ENCODE data around the gene PSMB2. TPM values are rescaled to one million over a fixed set of nuclear protein-coding genes. Genes with fewer than 3 reads are reported as not detected.
A peak's percentile ranks its signal among the peaks of the same experiment; 100 is the strongest.

PSMB2 gene
- total and polyA plus RNA-seq, 2 donors: 32.8 to 62.0 TPM

GRCh38 chr1:35656863-35657232, 15.5 kb upstream of the PSMB2 start:
- Histone ChIP-seq H3K4me3 (ENCODE audit: low read length in 2 of 2) (no peak overlapping the region), H3K36me3 (ENCODE audit: control insufficient read depth in 2 of 2, insufficient read depth in 2 of 2, low read length in 1 of 2) (no peaks in the 10 kb centered on the region), H3K27me3 (ENCODE audit: control insufficient read depth in 2 of 2, insufficient read depth in 1 of 2, low read length in 1 of 2) (no peaks in the 10 kb centered on the region), H3K27ac (ENCODE audit: low read depth in 1 of 2, low read length in 1 of 2) (no peak overlapping the region), H3K9me3 (ENCODE audit: control insufficient read depth in 2 of 2, insufficient read depth in 1 of 2, low read length in 1 of 2) (no peaks in the 10 kb centered on the region), H3K4me1 (ENCODE audit: control insufficient read depth in 2 of 2, insufficient read depth in 2 of 2, low read length in 2 of 2) (no peaks in the 10 kb centered on the region)
- DNase-seq (ENCODE audit: low read depth in 6 of 9, low spot score in 9 of 9): no peak
- 95% methylated on average over 4 of the region's 4 CpGs for WGBS

- 91% methylated on average over 5 of the region's 5 CpGs for WGBS
- Histone ChIP-seq H3K4me1 (ENCODE audit: control insufficient read depth in 2 of 2, insufficient read depth in 2 of 2, low read length in 2 of 2) (no peaks in the 10 kb centered on the region), H3K27ac (ENCODE audit: low read depth in 1 of 2, low read length in 1 of 2) (no peak overlapping the region), H3K4me3 (ENCODE audit: low read length in 2 of 2) (no peak overlapping the region), H3K27me3 (ENCODE audit: control insufficient read depth in 2 of 2, insufficient read depth in 1 of 2, low read length in 1 of 2) (no peaks in the 10 kb centered on the region), H3K36me3 (ENCODE audit: control insufficient read depth in 2 of 2, insufficient read depth in 2 of 2, low read length in 1 of 2) (no peaks in the 10 kb centered on the region), H3K9me3 (ENCODE audit: control insufficient read depth in 2 of 2, insufficient read depth in 1 of 2, low read length in 1 of 2) (no peaks in the 10 kb centered on the region)
- no peak for DNase-seq (ENCODE audit: low read depth in 6 of 9, low spot score in 9 of 9)
Observed at GRCh38 chr1:35656148-35656862, 15.0 kb upstream of the PSMB2 start.

- DNase-seq (ENCODE audit: low read depth in 6 of 9, low spot score in 9 of 9): no peak
- H3K4me3 ChIP-seq (ENCODE audit: low read length in 2 of 2): no peak overlapping the region
- H3K27ac ChIP-seq (ENCODE audit: low read depth in 1 of 2, low read length in 1 of 2): no peak overlapping the region
- no peaks in the 10 kb centered on the region for H3K4me1 ChIP-seq (ENCODE audit: control insufficient read depth in 2 of 2, insufficient read depth in 2 of 2, low read length in 2 of 2)
- no peaks in the 10 kb centered on the region for H3K27me3 ChIP-seq (ENCODE audit: control insufficient read depth in 2 of 2, insufficient read depth in 1 of 2, low read length in 1 of 2)
- no peaks in the 10 kb centered on the region for H3K36me3 ChIP-seq (ENCODE audit: control insufficient read depth in 2 of 2, insufficient read depth in 2 of 2, low read length in 1 of 2)
- WGBS: 52% methylated on average over 1 of the region's 1 CpG
- no peaks in the 10 kb centered on the region for H3K9me3 ChIP-seq (ENCODE audit: control insufficient read depth in 2 of 2, insufficient read depth in 1 of 2, low read length in 1 of 2)
Observed at GRCh38 chr1:35655196-35655595, 13.9 kb upstream of the PSMB2 start.

- Histone ChIP-seq H3K27me3 (ENCODE audit: control insufficient read depth in 2 of 2, insufficient read depth in 1 of 2, low read length in 1 of 2) (peaks cover 1 to 14% of the 10 kb centered on the region in 2 donors), H3K27ac (ENCODE audit: low read depth in 1 of 2, low read length in 1 of 2) (no peak overlapping the region), H3K9me3 (ENCODE audit: control insufficient read depth in 2 of 2, insufficient read depth in 1 of 2, low read length in 1 of 2) (no peaks in the 10 kb centered on the region), H3K4me1 (ENCODE audit: control insufficient read depth in 2 of 2, insufficient read depth in 2 of 2, low read length in 2 of 2) (no peaks in the 10 kb centered on the region), H3K36me3 (ENCODE audit: control insufficient read depth in 2 of 2, insufficient read depth in 2 of 2, low read length in 1 of 2) (no peaks in the 10 kb centered on the region), H3K4me3 (ENCODE audit: low read length in 2 of 2) (no peak overlapping the region)
- 75% methylated on average over 3 of the region's 3 CpGs for WGBS
- no peak for DNase-seq (ENCODE audit: low read depth in 6 of 9, low spot score in 9 of 9)
Observed at GRCh38 chr1:35650416-35650815, 9.1 kb upstream of the PSMB2 start.

- DNase-seq (ENCODE audit: low read depth in 6 of 9, low spot score in 9 of 9): no peak
- no peaks in the 10 kb centered on the region for H3K9me3 ChIP-seq (ENCODE audit: control insufficient read depth in 2 of 2, insufficient read depth in 1 of 2, low read length in 1 of 2)
- WGBS: 11% methylated on average over 3 of the region's 3 CpGs
- no peaks in the 10 kb centered on the region for H3K36me3 ChIP-seq (ENCODE audit: control insufficient read depth in 2 of 2, insufficient read depth in 2 of 2, low read length in 1 of 2)
- no peaks in the 10 kb centered on the region for H3K4me1 ChIP-seq (ENCODE audit: control insufficient read depth in 2 of 2, insufficient read depth in 2 of 2, low read length in 2 of 2)
- no peak overlapping the region for H3K4me3 ChIP-seq (ENCODE audit: low read length in 2 of 2)
- H3K27ac ChIP-seq (ENCODE audit: low read depth in 1 of 2, low read length in 1 of 2): no peak overlapping the region
- peaks cover 13 to 29% of the 10 kb centered on the region in 2 donors for H3K27me3 ChIP-seq (ENCODE audit: control insufficient read depth in 2 of 2, insufficient read depth in 1 of 2, low read length in 1 of 2)
Observed at GRCh38 chr1:35646043-35646442, 4.7 kb upstream of the PSMB2 start.

GRCh38 chr1:35644204-35644603, 2.9 kb upstream of the PSMB2 start:
- no peaks in the 10 kb centered on the region for H3K36me3 ChIP-seq (ENCODE audit: control insufficient read depth in 2 of 2, insufficient read depth in 2 of 2, low read length in 1 of 2)

GRCh38 chr1:35642471-35642955, 1.2 kb upstream of the PSMB2 start:
- whole genome bisulfite sequencing: 43% methylated on average over 14 of the region's 14 CpGs
- no peak overlapping the region for H3K27ac ChIP-seq (ENCODE audit: low read depth in 1 of 2, low read length in 1 of 2)
- peaks cover 13 to 29% of the 10 kb centered on the region in 2 donors for H3K27me3 ChIP-seq (ENCODE audit: control insufficient read depth in 2 of 2, insufficient read depth in 1 of 2, low read length in 1 of 2)
- H3K4me3 ChIP-seq (ENCODE audit: low read length in 2 of 2): peak overlapping the region; percentile 81 to 91
- no peaks in the 10 kb centered on the region for H3K36me3 ChIP-seq (ENCODE audit: control insufficient read depth in 2 of 2, insufficient read depth in 2 of 2, low read length in 1 of 2)
- no peaks in the 10 kb centered on the region for H3K9me3 ChIP-seq (ENCODE audit: control insufficient read depth in 2 of 2, insufficient read depth in 1 of 2, low read length in 1 of 2)
- H3K4me1 ChIP-seq (ENCODE audit: control insufficient read depth in 2 of 2, insufficient read depth in 2 of 2, low read length in 2 of 2): peaks cover 3 to 7% of the 10 kb centered on the region in 2 donors
- no peak for DNase-seq (ENCODE audit: low read depth in 6 of 9, low spot score in 9 of 9)

More at GRCh38 chr1:35644204-35644603, 2.9 kb upstream of the PSMB2 start:
- H3K9me3 ChIP-seq (ENCODE audit: control insufficient read depth in 2 of 2, insufficient read depth in 1 of 2, low read length in 1 of 2): no peaks in the 10 kb centered on the region
- no peak overlapping the region for H3K27ac ChIP-seq (ENCODE audit: low read depth in 1 of 2, low read length in 1 of 2)
- WGBS: 73% methylated on average over 2 of the region's 2 CpGs
- DNase-seq (ENCODE audit: low read depth in 6 of 9, low spot score in 9 of 9): no peak
- peaks cover 3 to 7% of the 10 kb centered on the region in 2 donors for H3K4me1 ChIP-seq (ENCODE audit: control insufficient read depth in 2 of 2, insufficient read depth in 2 of 2, low read length in 2 of 2)
- H3K27me3 ChIP-seq (ENCODE audit: control insufficient read depth in 2 of 2, insufficient read depth in 1 of 2, low read length in 1 of 2): peaks cover 13 to 29% of the 10 kb centered on the region in 2 donors
- H3K4me3 ChIP-seq (ENCODE audit: low read length in 2 of 2): no peak overlapping the region

- 22% methylated on average over 29 of the region's 29 CpGs for WGBS
- peak overlapping the region; percentile 81 to 91 for H3K4me3 ChIP-seq (ENCODE audit: low read length in 2 of 2)
- no peak for DNase-seq (ENCODE audit: low read depth in 6 of 9, low spot score in 9 of 9)
- H3K27me3 ChIP-seq (ENCODE audit: control insufficient read depth in 2 of 2, insufficient read depth in 1 of 2, low read length in 1 of 2): peaks cover 13 to 16% of the 10 kb centered on the region in 2 donors
- peaks cover 3 to 7% of the 10 kb centered on the region in 2 donors for H3K4me1 ChIP-seq (ENCODE audit: control insufficient read depth in 2 of 2, insufficient read depth in 2 of 2, low read length in 2 of 2)
- H3K36me3 ChIP-seq (ENCODE audit: control insufficient read depth in 2 of 2, insufficient read depth in 2 of 2, low read length in 1 of 2): peaks cover 0 to 5% of the 10 kb centered on the region in 2 donors
- peak overlapping the region; percentile 76 to 89 for H3K27ac ChIP-seq (ENCODE audit: low read depth in 1 of 2, low read length in 1 of 2)
- no peaks in the 10 kb centered on the region for H3K9me3 ChIP-seq (ENCODE audit: control insufficient read depth in 2 of 2, insufficient read depth in 1 of 2, low read length in 1 of 2)
Observed at GRCh38 chr1:35640380-35641232, 720 bp downstream of the PSMB2 start.

- peak; percentile 9 to 65 (median 43) for DNase-seq (ENCODE audit: low read depth in 6 of 9, low spot score in 9 of 9)
- Histone ChIP-seq H3K27ac (ENCODE audit: low read depth in 1 of 2, low read length in 1 of 2) (peak overlapping the region in 1 of 2 donors; percentile 39), H3K9me3 (ENCODE audit: control insufficient read depth in 2 of 2, insufficient read depth in 1 of 2, low read length in 1 of 2) (no peaks in the 10 kb centered on the region), H3K4me1 (ENCODE audit: control insufficient read depth in 2 of 2, insufficient read depth in 2 of 2, low read length in 2 of 2) (peaks cover 3 to 7% of the 10 kb centered on the region in 2 donors), H3K36me3 (ENCODE audit: control insufficient read depth in 2 of 2, insufficient read depth in 2 of 2, low read length in 1 of 2) (peaks cover 23 to 24% of the 10 kb centered on the region in 2 donors), H3K27me3 (ENCODE audit: control insufficient read depth in 2 of 2, insufficient read depth in 1 of 2, low read length in 1 of 2) (peaks cover 0 to 1% of the 10 kb centered on the region in 2 donors), H3K4me3 (ENCODE audit: low read length in 2 of 2) (peak overlapping the region in 1 of 2 donors; percentile 12)
- 0% methylated on average over 1 of the region's 1 CpG for WGBS
Observed at GRCh38 chr1:35637401-35637809, 3.9 kb downstream of the PSMB2 start.
